Right lobe of liver (tissue), 6 donors: ENCODE results near the gene LIPG. TPM values are rescaled to one million over a fixed set of nuclear protein-coding genes. Genes with fewer than 3 reads are reported as not detected.

Source experiments
- ATAC-seq, 4 donors: fragments of 200-7000 bp; cut with Tn5 transposase; one replicate each; pipeline ENCODE4 v1.9.1; 2020; ENCODE audit warnings: mild to moderate bottlenecking in 4 of 4, moderate library complexity in 4 of 4
- DNase-seq, 3 donors: peaks; one replicate each; pipeline ENCODE4 v3.0.0-alpha.2; 2020
- H3K27ac ChIP-seq, 3 donors: fragments of 200-600 bp; one replicate each; pipeline ENCODE4 v1.8.0; 2022
- H3K27me3 ChIP-seq, 2 donors: fragments of 200-600 bp; one replicate each; pipeline ENCODE4 v1.8.0; 2022
- H3K36me3 ChIP-seq, 4 donors: fragments of 200-600 bp; sonication (generic) in 1 of 4; one replicate each; pipeline versions ENCODE4 v1.5.1 to v1.8.0; 2017 to 2022; ENCODE audit warnings: control low read depth in 1 of 4
- H3K4me1 ChIP-seq, 4 donors: fragments of 200-600 bp; sonication (generic) in 1 of 4; one replicate each; pipeline versions ENCODE4 v1.5.1 to v1.8.0; 2017 to 2022; ENCODE audit warnings: control low read depth in 1 of 4
- H3K4me3 ChIP-seq, 3 donors: fragments of 200-600 bp; one replicate each; pipeline ENCODE4 v1.8.0; 2022
- H3K9me3 ChIP-seq, 4 donors: fragments of 200-600 bp; sonication (generic) in 1 of 4; one replicate each; pipeline versions ENCODE4 v1.5.1 to v1.8.0; 2017 to 2022; ENCODE audit warnings: control low read depth in 1 of 4
- POLR2A ChIP-seq: fragments of 450-650 bp; IDR thresholded peaks from one replicate; pipeline ENCODE4 v1.6.1; 2017; ENCODE audit warnings: antibody characterized with exemption, mild to moderate bottlenecking
- WGBS: methylation state at CpG from one replicate; pipeline ENCODE4 v1.1.6; 2018; ENCODE audit warnings: low coverage, low lambda C conversion rate; ENCODE audit not compliant: insufficient coverage; ENCODE audit errors: missing lambda C conversion rate; 5-methylcytosine and 5-hydroxymethylcytosine counted together
- intact Hi-C, 2 donors: fragments of 100-400 bp; cut with DNase I; formaldehyde crosslinking; loops; one replicate each; pipeline versions ENCODE4 v1.11.2 to v1.14.1; 2022
- total RNA-seq, 6 experiments: library from RNA; depleted of rRNA in 2 of 6; stranded (reverse); fragments of >200 nt in 2 of 6; fragmentation: NEBNext Ultra II Directional in 3 of 6; extraction: Animal tissue kit (Norgen Biotek cat#: 25700) in 3 of 6; gene quantifications; one replicate each; pipeline versions ENCODE4 v1.1.0 to v1.2.4, GENCODE V29; 2016 to 2023
- TF ChIP-seq, protein P1 (sequence below), 4 donors: fragments of 200-600 bp in 3 of 4; fragments of 450-650 bp in 1 of 4; IDR thresholded peaks; one replicate each; pipeline versions ENCODE4 v1.5.1 to v1.8.0; 2016 to 2022; ENCODE audit warnings: antibody characterized with exemption in 4 of 4, mild to moderate bottlenecking in 2 of 4
- donor health status: DM: no; HTN: yes; CAD: no.
- donor health status: DM: no; HTN: no; CAD: no.
- donor health status: DM: no; HTN: no; CAD: no.
- donor health status: DM: no; HTN: yes; CAD: no.
- donor health status: DM: no; HTN: yes; CAD: no.

LIPG gene
- total RNA-seq, 6 experiments from 2014 or later: 35.0 to 120 (median 59.1) TPM

GRCh38 chr18:49524349-49524748 is 37.5 kb upstream of the LIPG start:
- 79% methylated on average over 2 of the region's 2 CpGs for WGBS
- H3K27ac ChIP-seq: no peak overlapping the region
- DNase-seq: peak in 1 of 3 donors; percentile 35

GRCh38 chr18:49524951-49525350 is 36.9 kb upstream of the LIPG start:
- no peak for ATAC-seq
- no peaks in the 10 kb centered on the region for H3K4me1 ChIP-seq
- H3K36me3 ChIP-seq: no peaks in the 10 kb centered on the region
- intact Hi-C loops: no loop called here
- H3K9me3 ChIP-seq: no peaks in the 10 kb centered on the region
- H3K27me3 ChIP-seq: no peaks in the 10 kb centered on the region
- TF ChIP-seq, protein P1, sequence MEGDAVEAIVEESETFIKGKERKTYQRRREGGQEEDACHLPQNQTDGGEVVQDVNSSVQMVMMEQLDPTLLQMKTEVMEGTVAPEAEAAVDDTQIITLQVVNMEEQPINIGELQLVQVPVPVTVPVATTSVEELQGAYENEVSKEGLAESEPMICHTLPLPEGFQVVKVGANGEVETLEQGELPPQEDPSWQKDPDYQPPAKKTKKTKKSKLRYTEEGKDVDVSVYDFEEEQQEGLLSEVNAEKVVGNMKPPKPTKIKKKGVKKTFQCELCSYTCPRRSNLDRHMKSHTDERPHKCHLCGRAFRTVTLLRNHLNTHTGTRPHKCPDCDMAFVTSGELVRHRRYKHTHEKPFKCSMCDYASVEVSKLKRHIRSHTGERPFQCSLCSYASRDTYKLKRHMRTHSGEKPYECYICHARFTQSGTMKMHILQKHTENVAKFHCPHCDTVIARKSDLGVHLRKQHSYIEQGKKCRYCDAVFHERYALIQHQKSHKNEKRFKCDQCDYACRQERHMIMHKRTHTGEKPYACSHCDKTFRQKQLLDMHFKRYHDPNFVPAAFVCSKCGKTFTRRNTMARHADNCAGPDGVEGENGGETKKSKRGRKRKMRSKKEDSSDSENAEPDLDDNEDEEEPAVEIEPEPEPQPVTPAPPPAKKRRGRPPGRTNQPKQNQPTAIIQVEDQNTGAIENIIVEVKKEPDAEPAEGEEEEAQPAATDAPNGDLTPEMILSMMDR (IDR thresholded peaks at IDR 0.05): no peak
- no peak for TF ChIP-seq POLR2A
- no CpG with 5 or more reads among the region's 2 CpGs for WGBS
- DNase-seq: peak in 1 of 3 donors; percentile 4
- no peak overlapping the region for H3K27ac ChIP-seq
- no peak overlapping the region for H3K4me3 ChIP-seq

More at GRCh38 chr18:49524349-49524748, 37.5 kb upstream of the LIPG start:
- Histone ChIP-seq H3K4me1 (no peaks in the 10 kb centered on the region), H3K36me3 (no peaks in the 10 kb centered on the region), H3K9me3 (no peaks in the 10 kb centered on the region), H3K27me3 (no peaks in the 10 kb centered on the region), H3K4me3 (no peak overlapping the region)
- peak in 3 of 4 donors; percentile 14 to 28 (median 28) for ATAC-seq
- intact Hi-C loops: no loop called here
- TF ChIP-seq POLR2A: no peak
- TF ChIP-seq, protein P1 (IDR thresholded peaks at IDR 0.05): no peak

DNA sequence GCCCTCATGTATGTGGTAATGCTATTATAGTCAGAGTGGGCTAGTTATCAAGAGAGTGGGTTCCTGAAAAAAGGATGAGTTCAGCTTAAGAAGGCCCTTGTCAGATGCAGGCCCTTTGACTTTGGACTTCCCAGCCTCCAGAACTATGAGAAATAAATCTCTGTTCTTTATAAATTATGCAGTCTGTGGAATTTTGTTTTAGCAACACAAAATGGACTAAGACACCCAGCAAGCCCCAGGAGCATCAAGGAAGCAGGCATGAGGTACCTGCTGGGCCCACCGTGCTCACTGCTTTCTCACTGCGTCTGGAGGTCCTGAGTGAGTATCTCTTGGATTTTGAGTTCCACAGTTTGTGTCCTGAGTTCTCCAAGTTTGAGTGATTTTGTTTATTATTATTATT is 35.9 kb upstream of the LIPG start:
- Histone ChIP-seq H3K4me1 (no peaks in the 10 kb centered on the region), H3K27me3 (no peaks in the 10 kb centered on the region), H3K36me3 (no peaks in the 10 kb centered on the region), H3K27ac (no peak overlapping the region), H3K9me3 (no peaks in the 10 kb centered on the region), H3K4me3 (no peak overlapping the region)
- TF ChIP-seq, protein P1 (IDR thresholded peaks at IDR 0.05): no peak
- TF ChIP-seq POLR2A: no peak
- intact Hi-C loops: no loop called here
- no CpG with 5 or more reads among the region's 2 CpGs for WGBS
- DNase-seq (peak in 1 of 3 donors; percentile 3), ATAC-seq (no peak)

- DNase-seq (no peak), ATAC-seq (no peak)
- 60% methylated on average over 8 of the region's 8 CpGs for WGBS
- Histone ChIP-seq H3K4me3 (no peak overlapping the region), H3K36me3 (no peaks in the 10 kb centered on the region), H3K27me3 (no peaks in the 10 kb centered on the region), H3K4me1 (no peaks in the 10 kb centered on the region), H3K27ac (no peak overlapping the region), H3K9me3 (no peaks in the 10 kb centered on the region)
- TF ChIP-seq, protein P1 (IDR thresholded peaks at IDR 0.05): no peak
- no peak for TF ChIP-seq POLR2A
- intact Hi-C loops: no loop called here
These were observed 34.1 kb upstream of the LIPG start for GRCh38 chr18:49527631-49528327.
